ENCODE data around the gene FGD3. TPM values are rescaled to one million over a fixed set of nuclear protein-coding genes. Genes with fewer than 3 reads are reported as not detected.

Gene FGD3
- total and polyA plus RNA-seq, 9 of the 15 experiments (the other 6 are each of a cell fraction or from before 2014, with no cell fraction given), result 0.07 to 1.3 (median 0.29) TPM

DNA sequence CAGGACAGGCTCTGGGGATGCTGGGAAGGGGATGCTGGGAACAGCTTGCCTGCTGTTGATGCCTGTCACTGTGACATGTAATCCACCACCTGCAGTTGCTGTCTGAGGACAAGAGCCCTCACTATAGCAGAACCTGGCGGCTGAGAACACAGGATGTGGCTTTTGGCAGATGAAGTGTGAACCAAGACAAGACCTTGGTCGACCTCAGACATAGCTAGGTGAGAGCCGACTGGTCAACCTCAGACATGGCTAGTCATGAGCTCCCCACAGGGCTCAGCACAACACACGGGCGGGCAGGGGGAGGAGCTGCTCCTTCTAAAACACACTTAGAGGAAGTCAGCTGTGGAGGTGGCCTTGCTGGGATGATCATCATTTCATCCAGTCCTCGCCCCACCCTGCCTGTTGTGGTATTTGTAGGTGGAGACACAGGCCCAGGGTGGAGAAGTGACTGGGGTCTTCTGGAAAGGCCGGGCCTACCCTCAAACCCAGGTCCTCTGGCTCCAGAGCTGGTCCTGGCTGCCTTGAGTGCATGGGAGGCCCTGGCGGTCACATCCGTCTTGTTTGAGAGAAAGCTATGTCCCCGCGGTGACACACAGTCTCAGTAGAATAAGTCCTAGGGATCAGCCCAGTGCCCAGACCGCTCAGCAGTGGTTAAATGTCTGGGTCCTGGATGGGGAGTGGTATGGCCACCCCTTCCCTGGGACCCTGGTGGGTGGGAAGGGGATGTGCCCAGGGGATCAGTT, 117.2 kb downstream of the FGD3 start (continued):
- TF ChIP-seq, protein P1, sequence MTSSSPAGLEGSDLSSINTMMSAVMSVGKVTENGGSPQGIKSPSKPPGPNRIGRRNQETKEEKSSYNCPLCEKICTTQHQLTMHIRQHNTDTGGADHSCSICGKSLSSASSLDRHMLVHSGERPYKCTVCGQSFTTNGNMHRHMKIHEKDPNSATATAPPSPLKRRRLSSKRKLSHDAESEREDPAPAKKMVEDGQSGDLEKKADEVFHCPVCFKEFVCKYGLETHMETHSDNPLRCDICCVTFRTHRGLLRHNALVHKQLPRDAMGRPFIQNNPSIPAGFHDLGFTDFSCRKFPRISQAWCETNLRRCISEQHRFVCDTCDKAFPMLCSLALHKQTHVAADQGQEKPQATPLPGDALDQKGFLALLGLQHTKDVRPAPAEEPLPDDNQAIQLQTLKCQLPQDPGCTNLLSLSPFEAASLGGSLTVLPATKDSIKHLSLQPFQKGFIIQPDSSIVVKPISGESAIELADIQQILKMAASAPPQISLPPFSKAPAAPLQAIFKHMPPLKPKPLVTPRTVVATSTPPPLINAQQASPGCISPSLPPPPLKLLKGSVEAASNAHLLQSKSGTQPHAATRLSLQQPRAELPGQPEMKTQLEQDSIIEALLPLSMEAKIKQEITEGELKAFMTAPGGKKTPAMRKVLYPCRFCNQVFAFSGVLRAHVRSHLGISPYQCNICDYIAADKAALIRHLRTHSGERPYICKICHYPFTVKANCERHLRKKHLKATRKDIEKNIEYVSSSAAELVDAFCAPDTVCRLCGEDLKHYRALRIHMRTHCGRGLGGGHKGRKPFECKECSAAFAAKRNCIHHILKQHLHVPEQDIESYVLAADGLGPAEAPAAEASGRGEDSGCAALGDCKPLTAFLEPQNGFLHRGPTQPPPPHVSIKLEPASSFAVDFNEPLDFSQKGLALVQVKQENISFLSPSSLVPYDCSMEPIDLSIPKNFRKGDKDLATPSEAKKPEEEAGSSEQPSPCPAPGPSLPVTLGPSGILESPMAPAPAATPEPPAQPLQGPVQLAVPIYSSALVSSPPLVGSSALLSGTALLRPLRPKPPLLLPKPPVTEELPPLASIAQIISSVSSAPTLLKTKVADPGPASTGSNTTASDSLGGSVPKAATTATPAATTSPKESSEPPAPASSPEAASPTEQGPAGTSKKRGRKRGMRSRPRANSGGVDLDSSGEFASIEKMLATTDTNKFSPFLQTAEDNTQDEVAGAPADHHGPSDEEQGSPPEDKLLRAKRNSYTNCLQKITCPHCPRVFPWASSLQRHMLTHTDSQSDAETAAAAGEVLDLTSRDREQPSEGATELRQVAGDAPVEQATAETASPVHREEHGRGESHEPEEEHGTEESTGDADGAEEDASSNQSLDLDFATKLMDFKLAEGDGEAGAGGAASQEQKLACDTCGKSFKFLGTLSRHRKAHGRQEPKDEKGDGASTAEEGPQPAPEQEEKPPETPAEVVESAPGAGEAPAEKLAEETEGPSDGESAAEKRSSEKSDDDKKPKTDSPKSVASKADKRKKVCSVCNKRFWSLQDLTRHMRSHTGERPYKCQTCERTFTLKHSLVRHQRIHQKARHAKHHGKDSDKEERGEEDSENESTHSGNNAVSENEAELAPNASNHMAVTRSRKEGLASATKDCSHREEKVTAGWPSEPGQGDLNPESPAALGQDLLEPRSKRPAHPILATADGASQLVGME (CRISPR knock-in tag; IDR thresholded peaks at IDR 0.05), result peak; percentile 45
- TF ChIP-seq ZNF436 (CRISPR knock-in tag; IDR thresholded peaks at IDR 0.05) (no peak), ATF7 (IDR thresholded peaks at IDR 0.05) (peak; percentile 76), ZBTB7A (IDR thresholded peaks at IDR 0.05; ENCODE audit: borderline replicate concordance, control insufficient read depth, low read depth, low read length) (no peak; the same call in 1 of the 2 replicates), CEBPB (tag; IDR thresholded peaks at IDR 0.05) (no peak), PCBP2 (IDR thresholded peaks at IDR 0.05; ENCODE audit: low read depth, low read length, poor library complexity, severe bottlenecking) (no peak), CEBPG (CRISPR knock-in tag; IDR thresholded peaks at IDR 0.05) (0 out of 2 replicates have a peak, but pooled peaks have one; percentile 9), CEBPG (tag; conservative IDR thresholded peaks at IDR 0.05 in 1 of 2, IDR thresholded peaks at IDR 0.05 in 1 of 2) (no peak), NFYB (IDR thresholded peaks at IDR 0.05; ENCODE audit: extremely low read depth, insufficient read length) (no peak), MXI1 (IDR thresholded peaks at IDR 0.05; ENCODE audit: low read depth, low read length) (no peak), ZFP1 (CRISPR knock-in tag; IDR thresholded peaks at IDR 0.05) (no peak), TAF15 (IDR thresholded peaks at IDR 0.05; ENCODE audit: low read depth, low read length) (no peak), MTA3 (IDR thresholded peaks at IDR 0.05; ENCODE audit: borderline replicate concordance) (peak; percentile 25; the same call in 1 of the 2 replicates)
- TF ChIP-seq, protein P2, sequence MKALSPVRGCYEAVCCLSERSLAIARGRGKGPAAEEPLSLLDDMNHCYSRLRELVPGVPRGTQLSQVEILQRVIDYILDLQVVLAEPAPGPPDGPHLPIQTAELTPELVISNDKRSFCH (CRISPR knock-in tag; IDR thresholded peaks at IDR 0.05), result no peak
- TF ChIP-seq, protein P2 (tag; IDR thresholded peaks at IDR 0.05), result 0 out of 2 replicates have a peak, but pooled peaks have one; percentile 35
- TF ChIP-seq, protein P3, sequence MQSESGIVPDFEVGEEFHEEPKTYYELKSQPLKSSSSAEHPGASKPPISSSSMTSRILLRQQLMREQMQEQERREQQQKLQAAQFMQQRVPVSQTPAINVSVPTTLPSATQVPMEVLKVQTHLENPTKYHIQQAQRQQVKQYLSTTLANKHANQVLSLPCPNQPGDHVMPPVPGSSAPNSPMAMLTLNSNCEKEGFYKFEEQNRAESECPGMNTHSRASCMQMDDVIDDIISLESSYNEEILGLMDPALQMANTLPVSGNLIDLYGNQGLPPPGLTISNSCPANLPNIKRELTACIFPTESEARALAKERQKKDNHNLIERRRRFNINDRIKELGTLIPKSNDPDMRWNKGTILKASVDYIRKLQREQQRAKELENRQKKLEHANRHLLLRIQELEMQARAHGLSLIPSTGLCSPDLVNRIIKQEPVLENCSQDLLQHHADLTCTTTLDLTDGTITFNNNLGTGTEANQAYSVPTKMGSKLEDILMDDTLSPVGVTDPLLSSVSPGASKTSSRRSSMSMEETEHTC (IDR thresholded peaks at IDR 0.05), result 0 out of 2 replicates have a peak, but pooled peaks have one; percentile 36
- TF ChIP-seq, protein P4, sequence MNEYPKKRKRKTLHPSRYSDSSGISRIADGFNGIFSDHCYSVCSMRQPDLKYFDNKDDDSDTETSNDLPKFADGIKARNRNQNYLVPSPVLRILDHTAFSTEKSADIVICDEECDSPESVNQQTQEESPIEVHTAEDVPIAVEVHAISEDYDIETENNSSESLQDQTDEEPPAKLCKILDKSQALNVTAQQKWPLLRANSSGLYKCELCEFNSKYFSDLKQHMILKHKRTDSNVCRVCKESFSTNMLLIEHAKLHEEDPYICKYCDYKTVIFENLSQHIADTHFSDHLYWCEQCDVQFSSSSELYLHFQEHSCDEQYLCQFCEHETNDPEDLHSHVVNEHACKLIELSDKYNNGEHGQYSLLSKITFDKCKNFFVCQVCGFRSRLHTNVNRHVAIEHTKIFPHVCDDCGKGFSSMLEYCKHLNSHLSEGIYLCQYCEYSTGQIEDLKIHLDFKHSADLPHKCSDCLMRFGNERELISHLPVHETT (CRISPR knock-in tag; conservative IDR thresholded peaks at IDR 0.05 in 1 of 2, IDR thresholded peaks at IDR 0.05 in 1 of 2), result no peak

Data from K562 (cell line).